MCF 10A (cell line): ENCODE data around the gene MRNIP. TPM values are rescaled to one million over a fixed set of nuclear protein-coding genes. Genes with fewer than 3 reads are reported as not detected.

ENCODE experiments used
- BruUV-seq: library from RNA; stranded (reverse); fragments of 400-500 nt; replicated peaks from 2 replicates; lab custom pipeline; 2021; lab: Mats Ljungman, UMichigan
- CTCF ChIA-PET: fragments of 300-600 bp; sonication (Branson Sonifier 250); formaldehyde crosslinking; extraction: SDS; loops from one replicate; lab custom pipeline; 2021; ENCODE audit warnings: antibody characterized with exemption, inconsistent platforms; lab: Yijun Ruan, JAX
- POLR2A ChIA-PET: fragments of 300-600, 350-650 bp; sonication (Branson Sonifier 250); formaldehyde crosslinking; extraction: SDS; loops from one replicate; lab custom pipeline; 2020; ENCODE audit warnings: antibody characterized with exemption, inconsistent platforms; lab: Yijun Ruan, JAX
- DNase-seq: peaks from one replicate; pipeline ENCODE4 v3.0.0-alpha.2; 2018; ENCODE audit not compliant: unreplicated experiment
- H3K27ac Mint-ChIP-seq: one replicate; pipeline ENCODE4 v1.8.0; 2022; ENCODE audit warnings: mild to moderate bottlenecking, low read depth, mixed read lengths; ENCODE audit not compliant: unreplicated experiment
- H3K27me3 Mint-ChIP-seq: one replicate; pipeline ENCODE4 v1.8.0; 2022; ENCODE audit warnings: mixed read lengths; ENCODE audit not compliant: insufficient read depth, unreplicated experiment
- H3K36me3 Mint-ChIP-seq: one replicate; pipeline ENCODE4 v1.8.0; 2022; ENCODE audit warnings: mild to moderate bottlenecking, moderate library complexity, mixed read lengths; ENCODE audit not compliant: insufficient read depth, unreplicated experiment
- H3K4me1 Mint-ChIP-seq: one replicate; pipeline ENCODE4 v1.8.0; 2022; ENCODE audit warnings: mixed read lengths; ENCODE audit not compliant: insufficient read depth, unreplicated experiment
- H3K4me3 Mint-ChIP-seq: one replicate; pipeline ENCODE4 v1.8.0; 2022; ENCODE audit warnings: mild to moderate bottlenecking, moderate library complexity, mixed read lengths; ENCODE audit not compliant: unreplicated experiment
- H3K9me3 Mint-ChIP-seq: one replicate; pipeline ENCODE4 v1.8.0; 2022; ENCODE audit warnings: mixed read lengths; ENCODE audit not compliant: unreplicated experiment
- intact Hi-C: fragments of 100-400 bp; cut with micrococcal nuclease; formaldehyde crosslinking; loops from 2 replicates; pipeline ENCODE4 v1.14.1; 2022
- total RNA-seq: library from RNA; stranded (reverse); gene quantifications from 2 replicates; pipeline ENCODE4 v1.2.3, GENCODE V29; 2022
- TF ChIP-seq, protein P1 (sequence below): fragments of 200-600 bp; IDR thresholded peaks from one replicate; pipeline ENCODE4 v1.8.0; 2022; ENCODE audit warnings: antibody characterized with exemption, mild to moderate bottlenecking; ENCODE audit not compliant: unreplicated experiment

MRNIP gene
- total RNA-seq, 1 experiment from 2014 or later = 42.8 TPM

GRCh38 chr5:179887095-179887494 lies 28.5 kb upstream of the MRNIP start:
- no peaks in the 10 kb centered on the region for H3K27me3 Mint-ChIP-seq
- TF ChIP-seq, protein P1, sequence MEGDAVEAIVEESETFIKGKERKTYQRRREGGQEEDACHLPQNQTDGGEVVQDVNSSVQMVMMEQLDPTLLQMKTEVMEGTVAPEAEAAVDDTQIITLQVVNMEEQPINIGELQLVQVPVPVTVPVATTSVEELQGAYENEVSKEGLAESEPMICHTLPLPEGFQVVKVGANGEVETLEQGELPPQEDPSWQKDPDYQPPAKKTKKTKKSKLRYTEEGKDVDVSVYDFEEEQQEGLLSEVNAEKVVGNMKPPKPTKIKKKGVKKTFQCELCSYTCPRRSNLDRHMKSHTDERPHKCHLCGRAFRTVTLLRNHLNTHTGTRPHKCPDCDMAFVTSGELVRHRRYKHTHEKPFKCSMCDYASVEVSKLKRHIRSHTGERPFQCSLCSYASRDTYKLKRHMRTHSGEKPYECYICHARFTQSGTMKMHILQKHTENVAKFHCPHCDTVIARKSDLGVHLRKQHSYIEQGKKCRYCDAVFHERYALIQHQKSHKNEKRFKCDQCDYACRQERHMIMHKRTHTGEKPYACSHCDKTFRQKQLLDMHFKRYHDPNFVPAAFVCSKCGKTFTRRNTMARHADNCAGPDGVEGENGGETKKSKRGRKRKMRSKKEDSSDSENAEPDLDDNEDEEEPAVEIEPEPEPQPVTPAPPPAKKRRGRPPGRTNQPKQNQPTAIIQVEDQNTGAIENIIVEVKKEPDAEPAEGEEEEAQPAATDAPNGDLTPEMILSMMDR = no peak
- peaks cover 90% of the 10 kb centered on the region for H3K36me3 Mint-ChIP-seq
- H3K4me3 Mint-ChIP-seq = no peak overlapping the region
- CTCF ChIA-PET = interaction anchor here (0.5 kb wide), 2 partner anchors 124 to 150 kb away, joined by 3 read pairs; no protein-coding TSS in a partner anchor
- POLR2A ChIA-PET = no interaction called here
- intact Hi-C loops = no loop called here
- H3K9me3 Mint-ChIP-seq = peaks cover 19% of the 10 kb centered on the region
- DNase-seq = no peak
- no peak overlapping the region for H3K27ac Mint-ChIP-seq
- no TSS peak for BruUV-seq
- no peaks in the 10 kb centered on the region for H3K4me1 Mint-ChIP-seq

DNA sequence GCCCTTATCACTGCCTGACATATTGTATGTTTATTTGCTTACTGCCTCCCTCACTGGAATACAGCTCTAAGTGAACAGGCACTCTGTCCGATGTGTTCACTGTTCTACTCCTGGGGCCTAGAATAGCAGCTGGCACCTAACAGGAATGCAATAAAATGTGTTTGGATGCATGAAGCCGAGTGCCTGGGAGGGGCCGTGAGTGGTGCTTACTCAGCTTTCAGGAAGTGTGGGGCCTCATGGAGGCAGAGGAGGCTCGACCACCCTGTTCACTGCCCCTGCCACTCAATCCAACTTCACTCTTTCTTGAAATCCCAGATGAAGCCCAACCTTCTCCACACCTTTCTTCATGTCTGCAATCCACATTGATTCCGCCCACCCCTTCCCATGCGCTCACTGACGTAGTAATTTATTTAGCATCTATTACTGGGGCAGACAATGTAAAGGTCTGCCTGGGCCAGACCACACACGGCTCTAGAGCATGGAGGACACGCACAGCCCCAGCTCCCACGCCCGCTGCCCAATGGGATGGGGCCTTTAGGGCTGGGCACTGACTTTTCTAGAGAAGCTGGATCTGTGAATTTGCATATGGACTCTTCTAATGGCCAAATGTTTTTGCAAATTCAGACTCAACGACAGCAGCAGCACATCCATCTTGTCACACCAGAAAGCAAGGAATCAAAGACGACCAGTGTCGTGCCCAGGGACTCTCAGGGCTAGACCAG lies 27.7 kb upstream of the MRNIP start:
- Mint-ChIP-seq H3K27me3 (no peaks in the 10 kb centered on the region), H3K4me3 (no peak overlapping the region), H3K27ac (no peak overlapping the region), H3K36me3 (peaks cover 83% of the 10 kb centered on the region), H3K4me1 (no peaks in the 10 kb centered on the region), H3K9me3 (peaks cover 19% of the 10 kb centered on the region)
- no TSS peak for BruUV-seq
- ChIA-PET CTCF (no interaction called here), POLR2A (interaction anchor here (0.9 to 1.1 kb wide), 2 partner anchors 10 to 20 kb away, joined by 3 to 4 read pairs; no protein-coding TSS in a partner anchor)
- TF ChIP-seq, protein P1 = no peak
- intact Hi-C loops = no loop called here
- DNase-seq = no peak

DNA sequence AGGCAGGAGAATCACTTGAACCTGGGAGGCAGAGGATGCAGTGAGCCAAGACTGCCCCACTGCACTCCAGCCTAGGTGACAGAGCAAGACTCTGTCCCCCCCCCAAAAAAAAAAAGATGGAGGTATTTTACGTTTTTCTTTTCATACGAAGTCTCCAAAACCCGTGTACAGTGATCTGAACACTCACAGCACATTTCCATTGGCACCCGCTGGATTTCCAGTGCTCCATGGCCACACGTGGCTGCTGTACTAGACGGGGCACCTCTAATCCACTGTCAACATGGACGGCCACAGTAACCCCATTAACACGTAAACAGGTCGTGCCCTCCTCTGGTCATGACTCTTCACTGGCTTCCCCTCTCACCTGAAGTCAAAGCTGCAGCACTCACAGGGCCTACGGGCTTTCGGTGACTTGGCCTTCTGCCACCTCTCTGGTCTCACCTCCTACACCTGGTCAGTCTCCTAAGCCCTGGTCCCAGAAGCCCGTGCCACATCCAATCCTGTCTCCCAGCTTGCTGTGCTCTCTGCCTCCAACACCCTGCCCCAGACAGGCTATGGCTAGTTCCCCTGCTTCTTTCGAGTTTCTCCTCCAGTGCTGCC lies 27.0 kb upstream of the MRNIP start:
- DNase-seq = no peak
- CTCF ChIA-PET = no interaction called here
- Mint-ChIP-seq H3K27me3 (no peaks in the 10 kb centered on the region), H3K4me3 (no peak overlapping the region), H3K27ac (no peak overlapping the region), H3K9me3 (peaks cover 19% of the 10 kb centered on the region), H3K4me1 (no peaks in the 10 kb centered on the region), H3K36me3 (peaks cover 75% of the 10 kb centered on the region)
- BruUV-seq = no TSS peak
- intact Hi-C loops = no loop called here
- POLR2A ChIA-PET = interaction anchor here (0.9 to 1.1 kb wide), 2 partner anchors 9 to 20 kb away, joined by 3 to 4 read pairs; no protein-coding TSS in a partner anchor
- TF ChIP-seq, protein P1 = no peak

DNA sequence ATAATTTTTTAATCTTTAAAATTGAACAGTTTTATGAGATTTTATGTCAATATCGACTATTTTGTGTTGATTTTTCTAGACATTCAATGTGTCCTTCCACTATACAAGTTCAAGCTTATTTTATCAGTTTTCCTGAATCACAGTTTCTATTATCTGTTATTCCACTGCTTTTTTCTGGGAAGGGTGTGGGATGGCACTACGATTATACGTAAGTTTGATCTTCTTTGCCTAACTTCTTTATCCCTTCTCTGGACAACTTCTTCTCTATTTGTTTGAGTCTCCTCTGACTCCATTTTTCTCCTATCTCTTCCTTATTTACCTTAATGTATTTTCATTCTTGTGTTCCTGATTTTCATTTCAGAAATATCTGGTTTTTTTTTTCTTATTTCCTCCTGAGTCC lies 24.5 kb upstream of the MRNIP start:
- CTCF ChIA-PET = interaction anchor here (0.6 to 1.2 kb wide), 4 partner anchors 8 to 121 kb away, joined by 3 to 11 read pairs (median 4); no protein-coding TSS in a partner anchor
- Mint-ChIP-seq H3K36me3 (peaks cover 63% of the 10 kb centered on the region), H3K27me3 (no peaks in the 10 kb centered on the region), H3K4me3 (no peak overlapping the region), H3K4me1 (no peaks in the 10 kb centered on the region), H3K9me3 (peaks cover 19% of the 10 kb centered on the region), H3K27ac (no peak overlapping the region)
- no peak for DNase-seq
- intact Hi-C loops = no loop called here
- BruUV-seq = no TSS peak
- POLR2A ChIA-PET = interaction anchor here (0.8 to 2.0 kb wide), 6 partner anchors 10 to 31 kb away, joined by 3 to 6 read pairs (median 4); no protein-coding TSS in a partner anchor
- TF ChIP-seq, protein P1 = no peak
